MCF 10A (cell line): ENCODE measurements around the gene PTGS2. TPM values are rescaled to one million over a fixed set of nuclear protein-coding genes. Genes with fewer than 3 reads are reported as not detected.

Experiments used
- BruUV-seq: library from RNA; stranded (reverse); fragments of 400-500 nt; replicated peaks from 2 replicates; lab custom pipeline; 2021; lab: Mats Ljungman, UMichigan
- CTCF ChIA-PET: fragments of 300-600 bp; sonication (Branson Sonifier 250); formaldehyde crosslinking; extraction: SDS; loops from one replicate; lab custom pipeline; 2021; ENCODE audit warnings: antibody characterized with exemption, inconsistent platforms; lab: Yijun Ruan, JAX
- POLR2A ChIA-PET: fragments of 300-600, 350-650 bp; sonication (Branson Sonifier 250); formaldehyde crosslinking; extraction: SDS; loops from one replicate; lab custom pipeline; 2020; ENCODE audit warnings: antibody characterized with exemption, inconsistent platforms; lab: Yijun Ruan, JAX
- DNase-seq: peaks from one replicate; pipeline ENCODE4 v3.0.0-alpha.2; 2018; ENCODE audit not compliant: unreplicated experiment
- H3K27ac Mint-ChIP-seq: one replicate; pipeline ENCODE4 v1.8.0; 2022; ENCODE audit warnings: mild to moderate bottlenecking, low read depth, mixed read lengths; ENCODE audit not compliant: unreplicated experiment
- H3K27me3 Mint-ChIP-seq: one replicate; pipeline ENCODE4 v1.8.0; 2022; ENCODE audit warnings: mixed read lengths; ENCODE audit not compliant: insufficient read depth, unreplicated experiment
- H3K36me3 Mint-ChIP-seq: one replicate; pipeline ENCODE4 v1.8.0; 2022; ENCODE audit warnings: mild to moderate bottlenecking, moderate library complexity, mixed read lengths; ENCODE audit not compliant: insufficient read depth, unreplicated experiment
- H3K4me1 Mint-ChIP-seq: one replicate; pipeline ENCODE4 v1.8.0; 2022; ENCODE audit warnings: mixed read lengths; ENCODE audit not compliant: insufficient read depth, unreplicated experiment
- H3K4me3 Mint-ChIP-seq: one replicate; pipeline ENCODE4 v1.8.0; 2022; ENCODE audit warnings: mild to moderate bottlenecking, moderate library complexity, mixed read lengths; ENCODE audit not compliant: unreplicated experiment
- H3K9me3 Mint-ChIP-seq: one replicate; pipeline ENCODE4 v1.8.0; 2022; ENCODE audit warnings: mixed read lengths; ENCODE audit not compliant: unreplicated experiment
- intact Hi-C: fragments of 100-400 bp; cut with micrococcal nuclease; formaldehyde crosslinking; loops from 2 replicates; pipeline ENCODE4 v1.14.1; 2022
- total RNA-seq: library from RNA; stranded (reverse); gene quantifications from 2 replicates; pipeline ENCODE4 v1.2.3, GENCODE V29; 2022
- TF ChIP-seq, protein P1 (sequence below): fragments of 200-600 bp; IDR thresholded peaks from one replicate; pipeline ENCODE4 v1.8.0; 2022; ENCODE audit warnings: antibody characterized with exemption, mild to moderate bottlenecking; ENCODE audit not compliant: unreplicated experiment

The PTGS2 gene
- total RNA-seq, 1 experiment from 2014 or later = 17.6 TPM

DNA sequence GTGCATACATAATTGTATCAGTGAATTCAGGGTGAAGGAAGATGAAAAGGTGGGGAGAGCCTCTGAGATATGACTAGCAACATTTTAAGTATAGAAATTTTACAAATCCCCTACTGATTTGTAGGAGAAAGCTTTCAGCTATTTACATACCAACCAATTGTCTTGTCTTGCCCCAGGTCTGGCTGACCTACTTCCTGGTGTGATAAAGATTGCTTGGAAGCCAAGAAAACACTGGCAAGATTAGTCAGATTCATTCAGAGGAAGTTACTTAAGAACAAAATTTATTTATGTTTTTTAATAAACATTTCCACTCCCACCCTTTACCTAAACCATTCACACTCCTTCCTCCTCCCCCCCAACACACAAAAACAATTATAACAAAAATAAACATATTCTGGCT lies 17.5 kb downstream of the PTGS2 start:
- H3K4me1 Mint-ChIP-seq = peaks cover 11% of the 10 kb centered on the region
- no peaks in the 10 kb centered on the region for H3K27me3 Mint-ChIP-seq
- intact Hi-C loops = no loop called here
- H3K27ac Mint-ChIP-seq = no peak overlapping the region
- BruUV-seq = no TSS peak
- CTCF ChIA-PET = interaction anchor here (0.6 to 1.4 kb wide), 4 partner anchors 8 to 57 kb away, joined by 3 to 4 read pairs (median 3); partner anchors contain the start of gene PTGS2
- TF ChIP-seq, protein P1, sequence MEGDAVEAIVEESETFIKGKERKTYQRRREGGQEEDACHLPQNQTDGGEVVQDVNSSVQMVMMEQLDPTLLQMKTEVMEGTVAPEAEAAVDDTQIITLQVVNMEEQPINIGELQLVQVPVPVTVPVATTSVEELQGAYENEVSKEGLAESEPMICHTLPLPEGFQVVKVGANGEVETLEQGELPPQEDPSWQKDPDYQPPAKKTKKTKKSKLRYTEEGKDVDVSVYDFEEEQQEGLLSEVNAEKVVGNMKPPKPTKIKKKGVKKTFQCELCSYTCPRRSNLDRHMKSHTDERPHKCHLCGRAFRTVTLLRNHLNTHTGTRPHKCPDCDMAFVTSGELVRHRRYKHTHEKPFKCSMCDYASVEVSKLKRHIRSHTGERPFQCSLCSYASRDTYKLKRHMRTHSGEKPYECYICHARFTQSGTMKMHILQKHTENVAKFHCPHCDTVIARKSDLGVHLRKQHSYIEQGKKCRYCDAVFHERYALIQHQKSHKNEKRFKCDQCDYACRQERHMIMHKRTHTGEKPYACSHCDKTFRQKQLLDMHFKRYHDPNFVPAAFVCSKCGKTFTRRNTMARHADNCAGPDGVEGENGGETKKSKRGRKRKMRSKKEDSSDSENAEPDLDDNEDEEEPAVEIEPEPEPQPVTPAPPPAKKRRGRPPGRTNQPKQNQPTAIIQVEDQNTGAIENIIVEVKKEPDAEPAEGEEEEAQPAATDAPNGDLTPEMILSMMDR = no peak
- peak; percentile 61 for DNase-seq
- H3K36me3 Mint-ChIP-seq = no peaks in the 10 kb centered on the region
- POLR2A ChIA-PET = interaction anchor here (0.5 to 1.5 kb wide), 4 partner anchors 8 to 28 kb away, joined by 3 to 6 read pairs (median 4); partner anchors contain the start of gene PTGS2
- peaks cover 8% of the 10 kb centered on the region for H3K9me3 Mint-ChIP-seq
- no peak overlapping the region for H3K4me3 Mint-ChIP-seq

DNA sequence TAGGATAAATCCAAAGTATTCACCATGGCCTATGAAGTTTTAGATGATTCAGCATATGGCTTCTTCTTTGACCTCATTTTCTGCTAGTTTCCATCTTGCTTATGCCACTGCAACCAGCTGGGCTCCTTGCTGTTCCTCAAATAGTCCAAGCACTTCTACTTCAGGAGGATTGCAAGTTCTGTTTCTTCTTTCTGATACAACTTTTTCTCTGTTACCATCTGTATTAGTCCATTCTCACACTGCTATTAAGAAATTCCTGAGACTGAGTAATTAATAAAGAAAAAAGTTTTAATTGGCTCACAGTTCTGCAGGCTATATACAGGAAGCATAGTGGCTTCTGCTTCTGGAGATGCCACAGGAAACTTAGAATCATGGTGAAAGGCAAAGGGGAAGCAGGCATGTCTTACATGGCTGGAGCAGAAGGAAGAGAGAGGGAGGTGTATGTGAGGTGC lies 20.3 kb downstream of the PTGS2 start:
- no peaks in the 10 kb centered on the region for H3K36me3 Mint-ChIP-seq
- CTCF ChIA-PET = interaction anchor here (1.8 kb wide), 1 partner anchor 20 kb away, joined by 9 read pairs; the partner anchor contains the start of gene PTGS2
- no peak overlapping the region for H3K27ac Mint-ChIP-seq
- intact Hi-C loops = no loop called here
- POLR2A ChIA-PET = interaction anchor here (1.7 to 5.8 kb wide), 2 partner anchors 11 to 19 kb away, joined by 3 to 41 read pairs; partner anchors contain the start of gene PTGS2
- no peak overlapping the region for H3K4me3 Mint-ChIP-seq
- TF ChIP-seq, protein P1 = no peak
- no peaks in the 10 kb centered on the region for H3K27me3 Mint-ChIP-seq
- no peak for DNase-seq
- BruUV-seq = no TSS peak
- peaks cover 11% of the 10 kb centered on the region for H3K4me1 Mint-ChIP-seq
- peaks cover 8% of the 10 kb centered on the region for H3K9me3 Mint-ChIP-seq

DNA sequence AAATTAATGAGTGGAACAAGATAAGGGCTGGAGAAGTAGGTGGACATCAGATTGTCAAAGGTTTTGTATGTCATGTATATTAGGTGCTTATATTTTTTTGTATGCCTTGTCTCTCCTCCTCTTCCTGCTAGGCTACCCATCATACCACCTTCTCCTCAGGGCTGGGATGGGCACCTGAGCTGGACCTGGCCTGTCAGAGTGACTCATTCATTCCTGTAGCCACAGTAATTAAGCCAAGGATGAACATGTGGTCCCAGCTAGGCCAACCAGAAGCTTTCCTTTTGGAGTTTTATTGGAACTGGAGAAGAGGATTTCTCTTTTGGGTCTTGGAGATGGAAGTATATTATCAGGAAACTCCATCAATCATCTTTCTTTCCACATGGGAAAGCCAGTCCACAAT lies 21.2 kb downstream of the PTGS2 start:
- H3K27ac Mint-ChIP-seq = no peak overlapping the region
- H3K36me3 Mint-ChIP-seq = no peaks in the 10 kb centered on the region
- ChIA-PET CTCF (interaction anchor here (0.6 to 1.8 kb wide), 4 partner anchors 21 to 89 kb away, joined by 3 to 9 read pairs (median 3); partner anchors contain the start of gene PTGS2), POLR2A (interaction anchor here (0.6 to 5.8 kb wide), 5 partner anchors 12 to 318 kb away, joined by 3 to 41 read pairs (median 3); partner anchors contain the start of gene PTGS2)
- peaks cover 7% of the 10 kb centered on the region for H3K9me3 Mint-ChIP-seq
- BruUV-seq = no TSS peak
- intact Hi-C loops = no loop called here
- TF ChIP-seq, protein P1 = no peak
- peaks cover 11% of the 10 kb centered on the region for H3K4me1 Mint-ChIP-seq
- no peaks in the 10 kb centered on the region for H3K27me3 Mint-ChIP-seq
- no peak overlapping the region for H3K4me3 Mint-ChIP-seq
- DNase-seq = peak; percentile 50

DNA sequence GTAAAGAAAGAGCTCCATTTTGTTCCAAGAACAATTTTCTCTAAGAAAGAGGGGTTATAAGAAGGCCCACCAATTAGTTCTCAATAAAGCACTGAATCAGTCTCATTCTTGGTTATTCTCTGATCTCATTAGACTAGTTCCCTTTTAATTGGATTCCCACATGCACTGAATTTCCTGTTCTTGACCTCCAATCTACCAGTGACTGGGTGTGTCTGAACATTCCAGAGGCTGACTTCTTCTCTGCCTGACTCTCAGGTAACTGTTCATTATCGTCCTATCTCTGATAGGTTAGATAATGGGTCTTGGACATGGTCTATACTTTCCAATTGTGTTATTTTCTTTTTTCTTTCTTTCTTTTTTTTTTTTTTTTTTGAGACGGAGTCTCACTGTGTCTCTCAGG lies 22.7 kb downstream of the PTGS2 start:
- H3K9me3 Mint-ChIP-seq = no peaks in the 10 kb centered on the region
- H3K36me3 Mint-ChIP-seq = no peaks in the 10 kb centered on the region
- ChIA-PET POLR2A (interaction anchor here (0.7 to 5.8 kb wide), 2 partner anchors 21 to 26 kb away, joined by 3 to 41 read pairs; partner anchors contain the start of gene PTGS2), CTCF (interaction anchor here (1.0 kb wide), 1 partner anchor 23 kb away, joined by 3 read pairs; no protein-coding TSS in a partner anchor)
- BruUV-seq = no TSS peak
- no peaks in the 10 kb centered on the region for H3K27me3 Mint-ChIP-seq
- intact Hi-C loops = no loop called here
- no peak for DNase-seq
- TF ChIP-seq, protein P1 = no peak
- no peak overlapping the region for H3K4me3 Mint-ChIP-seq
- H3K4me1 Mint-ChIP-seq = peaks cover 5% of the 10 kb centered on the region
- no peak overlapping the region for H3K27ac Mint-ChIP-seq
